Measurements from ENCODE around the gene FAM47A.

DNA sequence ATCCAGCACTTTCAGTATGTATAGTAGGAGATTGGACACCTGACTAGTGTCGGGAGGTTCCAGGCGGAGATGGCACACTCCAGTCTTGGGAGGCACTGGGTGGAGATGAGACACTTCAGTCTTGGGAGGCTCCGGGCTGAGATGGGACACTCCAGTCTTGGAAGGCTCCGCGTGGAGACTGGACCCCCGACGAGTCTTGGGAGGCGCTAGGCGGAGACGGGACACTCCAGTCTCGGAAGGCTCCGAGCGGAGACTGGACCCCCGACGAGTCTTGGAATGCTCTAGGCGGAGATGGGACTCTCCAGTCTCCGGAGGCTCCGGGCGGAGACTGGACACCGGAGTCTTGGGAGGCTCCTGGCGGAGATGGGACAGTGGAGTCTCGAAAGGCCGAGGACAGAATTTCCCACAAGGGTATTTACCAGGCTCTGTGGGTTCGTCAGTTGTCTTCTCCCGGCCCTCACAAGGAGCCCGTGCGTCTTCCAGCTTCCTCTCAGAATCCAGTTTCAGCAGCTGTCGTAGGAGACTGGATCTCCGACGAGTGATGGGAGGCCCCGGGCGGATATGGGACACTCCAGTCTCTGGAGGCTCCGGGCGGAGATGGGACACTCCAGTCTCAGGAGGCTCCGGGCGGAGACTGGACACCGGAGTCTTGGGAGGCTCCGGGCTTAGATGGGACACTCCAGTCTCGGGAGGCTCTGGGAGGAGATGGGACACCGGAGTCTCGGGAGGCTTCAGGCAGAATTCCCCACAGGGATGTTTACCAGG is 952 bp downstream of the FAM47A start:
- TF ChIP-seq POLR2A (IDR thresholded peaks at IDR 0.05; ENCODE audit: low read depth, low read length) (no peak), POLR2AphosphoS5 (IDR thresholded peaks at IDR 0.05; ENCODE audit: low read depth, low read length) (no peak)

Measured in GM12891 (cell line).